ENCODE measurements around the gene XRCC1. TPM values are rescaled to one million over a fixed set of nuclear protein-coding genes. Genes with fewer than 3 reads are reported as not detected.
"Not testable (repeated sequence)": the region's sequence is repeated elsewhere in the genome, so short reads cannot be mapped to it uniquely, and the experiment has no call there.

The XRCC1 gene
- polyA plus RNA-seq, 3 donors: 61.0 to 81.4 (median 73.1) TPM

DNA sequence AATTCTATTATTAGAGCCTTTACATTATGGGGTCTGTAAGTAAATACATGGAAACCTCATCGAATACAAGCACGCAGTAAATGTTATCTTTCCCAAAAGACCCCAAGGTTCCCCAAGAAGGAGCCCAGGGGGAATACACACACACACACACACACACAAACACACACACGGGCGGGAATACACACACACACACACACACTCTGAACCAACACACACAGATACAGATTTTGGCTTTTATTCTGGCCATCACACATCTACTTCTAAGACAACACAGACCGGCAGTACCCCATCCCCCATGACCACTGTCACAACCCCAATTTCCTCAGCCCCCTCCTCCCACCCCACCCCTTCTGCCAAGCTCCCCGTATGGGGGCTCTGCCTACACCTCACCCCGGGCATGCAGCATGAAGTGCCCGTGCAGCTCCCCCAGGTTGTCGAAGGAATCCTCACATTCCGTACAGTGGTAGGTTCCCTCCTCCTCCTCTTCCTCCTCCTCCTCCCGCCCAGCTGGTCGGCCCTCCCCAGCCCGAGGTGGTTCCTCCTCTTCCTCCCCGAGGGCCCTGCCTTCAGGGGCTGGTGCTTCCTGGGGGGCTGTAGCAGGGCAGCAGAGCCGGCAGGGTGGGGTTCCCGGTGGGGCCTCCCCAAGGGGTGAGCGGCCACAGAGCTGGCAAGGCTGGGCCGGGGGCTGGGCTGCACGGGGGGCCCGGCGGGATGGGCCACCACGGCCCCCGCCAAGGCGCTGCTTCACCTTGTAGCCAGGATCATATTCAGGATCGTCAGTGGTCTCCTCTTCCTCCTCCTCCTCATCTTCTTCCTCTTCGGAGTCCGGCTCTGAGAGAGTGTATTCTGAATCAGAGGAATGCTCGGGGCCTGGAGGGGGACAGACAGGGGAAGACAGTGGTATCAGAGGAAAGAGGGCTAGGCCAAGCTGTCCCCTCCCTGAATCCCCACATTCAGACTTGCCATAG lies 32.2 kb upstream of the XRCC1 start:
- DNase-seq (ENCODE audit: extremely low read depth in 1 of 11, low read depth in 9 of 11, low spot score in 4 of 11): no peak

DNA sequence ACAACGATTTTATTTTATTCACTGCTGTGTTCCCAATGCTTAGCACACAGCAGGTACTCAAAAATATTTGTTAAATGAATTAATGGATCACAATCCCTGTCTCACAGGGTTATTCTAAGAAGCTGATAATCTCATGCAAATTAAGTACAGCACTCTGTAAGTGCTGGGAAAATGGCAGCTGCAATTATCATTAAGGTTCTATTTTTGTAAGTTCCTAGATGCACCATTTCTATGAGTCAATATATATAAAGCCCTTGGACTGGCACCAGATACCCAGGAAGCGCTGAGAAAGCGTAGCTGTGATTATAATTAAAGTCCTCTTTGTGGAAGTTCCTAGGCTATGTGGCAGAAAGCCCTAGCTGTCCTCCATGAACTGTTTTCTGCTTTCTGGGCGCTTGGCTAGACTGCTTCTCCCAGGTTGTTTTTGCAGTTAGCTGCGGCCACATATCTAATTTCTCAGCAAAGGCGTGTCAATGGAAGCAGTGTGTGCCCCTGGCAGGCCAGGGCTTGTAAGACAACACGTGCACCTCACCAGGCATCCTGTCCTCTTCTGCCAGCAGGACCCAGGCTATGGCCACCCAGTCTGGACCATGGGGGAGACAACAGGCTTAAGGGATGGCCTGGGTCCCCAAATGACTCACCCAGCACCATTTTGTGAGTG lies 31.4 kb upstream of the XRCC1 start:
- no peak for DNase-seq (ENCODE audit: extremely low read depth in 1 of 11, low read depth in 9 of 11, low spot score in 4 of 11)

DNA sequence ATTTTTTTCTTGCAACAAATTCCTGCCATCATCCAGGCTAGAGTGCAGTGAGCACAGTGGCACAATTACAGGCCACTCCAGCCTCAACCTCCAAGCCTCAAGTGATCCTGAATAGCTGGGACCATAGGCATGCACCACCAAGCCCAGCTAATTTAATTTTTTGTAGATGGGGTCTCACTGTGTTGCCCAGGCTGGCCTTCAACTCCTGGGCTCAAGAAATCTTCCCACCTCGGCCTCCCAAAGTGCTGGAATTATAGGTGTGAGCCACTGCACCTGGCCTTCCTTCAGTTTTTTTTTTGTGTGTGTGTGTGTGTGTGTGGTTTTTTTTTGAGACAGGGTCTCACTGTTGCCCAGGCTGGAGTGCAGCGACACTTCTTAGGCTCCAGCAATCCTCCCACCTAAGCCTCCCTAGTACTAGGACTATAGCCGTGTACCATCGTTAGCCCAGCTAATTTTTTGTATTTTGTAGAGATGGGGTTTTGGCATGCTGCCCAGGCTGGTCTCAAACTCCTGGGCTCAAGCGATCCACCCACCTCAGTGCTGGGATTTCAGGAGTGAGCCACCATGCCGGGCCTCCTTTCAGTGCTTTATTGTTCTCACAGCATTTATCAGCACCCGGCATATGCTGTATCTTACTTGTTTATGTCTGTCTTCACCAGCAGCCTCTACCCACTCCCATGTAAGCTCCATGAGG lies 30.7 kb upstream of the XRCC1 start:
- no peak for DNase-seq (ENCODE audit: extremely low read depth in 1 of 11, low read depth in 9 of 11, low spot score in 4 of 11)

DNA sequence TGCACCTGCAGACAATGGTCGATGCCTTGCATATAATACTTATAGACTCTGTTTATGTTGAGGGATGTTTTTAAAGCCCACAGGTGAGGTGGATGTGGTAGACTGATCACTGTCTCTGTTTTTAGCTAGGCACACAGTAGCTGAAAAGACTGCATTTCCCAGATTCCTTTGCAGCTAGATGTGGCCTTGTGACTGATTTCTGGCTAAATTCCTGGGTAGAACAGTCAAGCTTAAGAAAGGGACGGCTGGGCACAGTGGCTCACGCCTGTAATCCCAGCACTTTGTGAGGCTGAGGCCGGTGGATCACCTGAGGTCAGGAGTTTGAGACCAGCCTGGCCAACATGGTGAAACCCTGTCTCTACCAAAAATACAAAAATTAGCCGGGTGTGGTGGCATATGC lies 25.0 kb upstream of the XRCC1 start:
- not testable (repeated sequence) for DNase-seq (ENCODE audit: extremely low read depth in 1 of 11, low read depth in 9 of 11, low spot score in 4 of 11)

DNA sequence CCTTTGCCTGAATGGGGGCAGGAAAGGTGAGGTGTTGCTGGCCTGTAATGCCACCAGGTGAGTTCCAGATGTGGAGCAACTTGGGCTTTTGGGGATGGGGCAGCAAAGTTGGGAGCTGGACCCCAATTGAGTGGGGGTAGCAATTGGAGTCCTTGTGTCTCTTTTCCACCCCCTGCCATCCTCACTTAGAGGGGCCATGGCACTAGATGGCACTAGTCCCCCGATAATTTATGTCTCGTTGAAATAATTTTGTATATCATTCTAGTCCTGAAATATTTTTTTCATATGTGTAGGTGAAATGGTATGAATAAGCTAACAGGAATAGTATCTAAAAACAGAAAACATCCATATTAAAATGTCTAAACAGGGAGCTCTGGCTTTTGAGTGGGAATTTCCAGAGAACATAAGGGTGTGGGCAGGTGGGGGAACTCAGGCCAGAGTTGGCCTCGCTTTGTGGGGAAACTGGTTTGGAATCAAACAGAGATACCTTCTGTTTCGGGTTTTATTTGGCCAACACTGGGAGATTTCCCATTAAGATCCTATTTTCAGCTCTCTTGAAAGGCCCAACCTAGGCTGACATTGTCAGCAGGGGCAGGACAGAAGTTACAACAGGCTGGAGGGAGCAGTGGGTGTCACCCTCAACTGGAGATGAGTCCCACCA lies 24.4 kb upstream of the XRCC1 start:
- DNase-seq (ENCODE audit: extremely low read depth in 1 of 11, low read depth in 9 of 11, low spot score in 4 of 11): no peak

DNA sequence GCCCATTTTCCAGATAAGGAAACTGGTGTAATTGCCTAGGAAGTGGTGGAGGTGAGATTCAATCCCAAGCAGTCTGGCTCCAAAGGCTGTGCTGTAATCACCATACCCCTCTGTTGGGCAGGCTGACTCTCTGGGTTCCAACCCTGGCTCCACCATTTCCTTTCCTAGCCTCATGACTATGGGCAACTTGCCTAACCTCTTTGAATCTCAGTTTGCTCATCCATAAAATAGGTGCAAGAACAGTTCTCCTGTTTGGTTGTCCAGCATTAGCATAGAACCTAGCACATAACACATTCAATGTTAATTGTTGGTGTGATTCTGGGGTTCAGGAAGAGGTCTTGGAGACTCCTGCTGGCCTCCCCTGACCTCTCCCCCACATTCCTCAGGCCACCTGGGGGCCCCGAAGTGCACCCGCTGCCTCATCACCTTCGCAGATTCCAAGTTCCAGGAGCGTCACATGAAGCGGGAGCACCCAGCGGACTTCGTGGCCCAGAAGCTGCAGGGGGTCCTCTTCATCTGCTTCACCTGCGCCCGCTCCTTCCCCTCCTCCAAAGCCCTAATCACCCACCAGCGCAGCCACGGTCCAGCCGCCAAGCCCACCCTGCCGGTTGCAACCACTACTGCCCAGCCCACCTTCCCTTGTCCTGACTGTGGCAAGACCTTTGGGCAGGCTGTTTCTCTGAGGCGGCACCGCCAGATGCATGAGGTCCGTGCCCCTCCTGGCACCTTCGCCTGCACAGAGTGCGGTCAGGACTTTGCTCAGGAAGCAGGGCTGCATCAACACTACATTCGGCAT lies 23.3 kb upstream of the XRCC1 start:
- no peak for DNase-seq (ENCODE audit: extremely low read depth in 1 of 11, low read depth in 9 of 11, low spot score in 4 of 11)

DNA sequence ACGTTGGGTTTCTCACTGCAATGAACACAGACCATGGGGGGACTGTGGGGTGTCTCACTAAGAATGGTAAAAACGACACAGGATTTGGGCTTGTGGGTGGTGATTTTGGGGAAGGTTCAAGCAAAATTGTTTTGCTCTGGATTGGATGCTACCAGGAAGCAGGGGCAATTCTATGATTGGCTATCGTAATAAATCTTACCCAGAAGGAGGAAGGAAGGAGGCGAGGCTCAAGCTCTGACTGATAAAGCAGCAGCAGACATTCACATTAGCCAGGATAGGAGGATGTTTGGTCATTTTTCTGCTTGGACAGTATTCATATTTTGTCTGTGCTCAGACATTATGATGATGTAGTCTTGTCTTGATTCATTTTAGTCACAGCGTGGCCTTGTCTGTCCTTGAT lies 22.5 kb upstream of the XRCC1 start:
- DNase-seq (ENCODE audit: extremely low read depth in 1 of 11, low read depth in 9 of 11, low spot score in 4 of 11): no peak

DNA sequence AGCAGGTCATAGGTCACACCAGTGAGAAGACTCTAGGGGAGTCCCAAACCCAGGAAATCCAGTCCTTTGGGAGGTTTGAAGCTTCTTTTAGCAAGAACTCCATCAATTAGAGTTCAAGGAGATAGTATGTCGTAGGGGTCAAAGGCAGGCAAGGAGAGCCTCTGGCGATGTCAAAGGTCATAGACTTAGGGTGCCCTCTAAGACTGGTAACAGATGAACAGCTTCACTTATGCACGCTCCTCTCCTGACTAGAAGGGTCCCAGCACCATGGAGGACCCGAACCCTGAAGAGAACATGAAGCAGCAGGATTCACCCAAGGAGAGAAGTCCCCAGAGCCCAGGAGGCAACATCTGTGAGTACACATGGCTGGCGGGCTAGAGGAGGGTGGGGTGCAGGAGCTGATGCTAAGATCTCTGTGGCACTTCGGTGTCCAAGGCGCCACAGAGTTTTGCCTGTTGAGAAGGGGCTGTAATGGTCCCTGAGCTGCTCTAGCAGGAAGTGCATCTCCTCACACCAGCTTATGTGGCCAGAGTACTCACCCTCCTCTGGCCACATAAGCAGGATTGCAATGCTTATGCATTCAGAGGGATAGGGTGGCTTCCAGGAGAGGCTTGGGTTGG lies 21.6 kb upstream of the XRCC1 start:
- no peak for DNase-seq (ENCODE audit: extremely low read depth in 1 of 11, low read depth in 9 of 11, low spot score in 4 of 11)

DNA sequence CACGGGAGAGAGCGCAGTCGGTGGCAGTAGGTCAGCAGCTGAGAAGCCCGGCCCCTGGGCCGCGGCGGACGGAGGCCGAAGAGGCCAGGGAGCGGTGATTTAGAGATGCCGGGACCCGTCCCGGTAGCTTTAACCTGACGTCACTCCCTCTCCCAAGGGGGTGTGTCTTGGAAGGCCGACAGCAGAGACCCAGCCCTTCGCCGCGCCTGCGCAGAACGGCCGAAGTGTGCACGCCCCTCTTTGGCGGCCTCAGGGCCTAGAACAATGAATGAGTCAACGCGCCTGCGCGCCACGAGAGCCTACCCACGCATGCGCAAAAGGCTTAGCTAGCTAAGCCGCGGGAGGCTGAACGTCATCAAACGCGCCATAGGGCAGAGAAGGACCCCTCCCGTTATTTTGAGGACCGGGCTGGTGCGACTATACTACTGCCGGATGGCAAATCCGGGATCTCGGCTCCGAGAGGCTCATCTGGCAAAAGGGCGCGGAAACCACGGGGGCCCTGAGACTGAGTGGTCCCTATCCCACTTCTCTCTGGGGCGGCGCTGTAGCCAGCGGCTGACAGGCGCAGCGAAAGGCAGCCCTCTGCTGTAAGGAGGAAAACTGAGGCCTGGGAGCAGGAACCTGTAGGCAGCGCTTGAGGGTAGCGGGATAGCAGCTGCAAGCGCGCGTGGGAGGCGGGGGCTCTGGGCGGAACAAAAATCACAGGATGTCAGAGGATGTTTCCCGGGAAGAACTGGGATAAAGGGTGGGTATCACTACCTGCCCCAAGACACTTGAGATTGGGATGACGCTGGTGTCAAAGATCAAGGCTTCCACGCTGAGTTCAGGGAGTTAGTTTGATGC lies 20.9 kb upstream of the XRCC1 start, which contains the start of the genes IRGQ and ZNF576:
Gene IRGQ (minus strand): TSS at position 136 of the 843 bp plus-strand sequence. CDS start 796 bp downstream, outside the sequence.
Gene ZNF576 (plus strand): TSS at position 597 of the 843 bp plus-strand sequence. CDS start 514 bp downstream, outside the sequence.
- DNase-seq (ENCODE audit: extremely low read depth in 1 of 11, low read depth in 9 of 11, low spot score in 4 of 11): peak; percentile 99 to 100 (median 100)

DNA sequence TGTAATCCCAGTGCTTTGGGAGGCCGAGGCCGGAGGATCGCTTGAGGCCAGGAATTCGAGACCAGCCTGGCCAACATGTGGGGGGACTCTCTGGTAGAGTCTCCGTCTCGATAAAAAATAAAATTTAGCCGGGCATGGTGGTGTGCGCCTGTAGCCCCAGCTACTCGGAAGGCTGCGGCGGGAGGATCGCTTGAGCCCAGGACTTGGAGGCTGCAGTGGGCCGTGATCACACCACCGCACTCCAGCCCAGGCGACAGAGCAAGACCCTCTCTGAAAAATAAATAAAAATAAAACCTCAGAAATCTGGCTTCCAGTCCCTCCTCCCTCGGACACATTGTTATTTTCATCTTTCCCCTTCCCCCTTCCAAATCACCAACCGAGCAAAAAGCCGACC lies 20.3 kb upstream of the XRCC1 start:
- DNase-seq (ENCODE audit: extremely low read depth in 1 of 11, low read depth in 9 of 11, low spot score in 4 of 11): no peak

DNA sequence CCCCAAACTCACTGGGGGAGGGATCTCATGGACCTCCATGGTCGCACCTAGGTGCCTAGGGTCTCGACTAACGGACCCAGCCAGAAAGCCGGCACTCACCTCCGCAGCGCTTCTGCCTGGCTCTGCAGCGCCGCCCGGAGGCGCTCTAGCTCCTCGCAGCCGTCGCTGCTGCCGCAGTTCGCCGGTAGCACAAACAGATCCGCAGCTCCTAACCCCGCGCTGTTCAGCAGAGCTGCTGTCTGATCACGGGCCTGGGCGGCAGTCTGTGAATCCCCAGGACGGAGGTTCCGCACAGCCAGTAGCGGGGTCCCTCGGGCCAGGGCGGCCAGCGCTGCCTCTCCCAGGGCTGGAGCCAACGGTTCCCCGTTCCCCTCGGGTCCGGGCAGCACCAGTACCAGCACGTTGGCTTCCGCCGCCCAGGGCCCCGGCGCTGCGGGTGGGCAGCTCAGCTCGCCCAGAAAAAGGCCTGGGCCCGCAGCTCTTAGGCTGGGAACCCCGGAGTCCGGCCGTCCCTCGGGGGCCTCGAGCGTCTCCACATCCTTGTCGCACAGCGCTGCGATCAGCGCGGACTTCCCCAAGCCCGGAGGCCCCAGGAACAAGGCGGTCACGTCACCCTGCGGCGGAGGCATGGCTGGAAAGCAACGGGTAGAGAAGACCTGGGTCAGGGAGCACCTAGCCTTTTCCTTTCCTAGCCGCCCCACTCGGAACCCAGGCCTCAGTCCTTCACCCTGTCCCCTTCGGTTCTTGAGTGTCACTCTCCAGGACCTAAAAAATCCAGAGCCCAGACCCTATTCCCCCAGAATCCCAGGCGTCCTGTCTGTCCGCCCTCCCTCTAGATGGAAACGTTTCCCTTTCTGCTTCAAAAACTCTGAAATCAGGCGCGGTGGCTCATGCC lies 19.6 kb upstream of the XRCC1 start:
- DNase-seq (ENCODE audit: extremely low read depth in 1 of 11, low read depth in 9 of 11, low spot score in 4 of 11): peak in 3 of 11 donors; percentile 39 to 62 (median 46)

DNA sequence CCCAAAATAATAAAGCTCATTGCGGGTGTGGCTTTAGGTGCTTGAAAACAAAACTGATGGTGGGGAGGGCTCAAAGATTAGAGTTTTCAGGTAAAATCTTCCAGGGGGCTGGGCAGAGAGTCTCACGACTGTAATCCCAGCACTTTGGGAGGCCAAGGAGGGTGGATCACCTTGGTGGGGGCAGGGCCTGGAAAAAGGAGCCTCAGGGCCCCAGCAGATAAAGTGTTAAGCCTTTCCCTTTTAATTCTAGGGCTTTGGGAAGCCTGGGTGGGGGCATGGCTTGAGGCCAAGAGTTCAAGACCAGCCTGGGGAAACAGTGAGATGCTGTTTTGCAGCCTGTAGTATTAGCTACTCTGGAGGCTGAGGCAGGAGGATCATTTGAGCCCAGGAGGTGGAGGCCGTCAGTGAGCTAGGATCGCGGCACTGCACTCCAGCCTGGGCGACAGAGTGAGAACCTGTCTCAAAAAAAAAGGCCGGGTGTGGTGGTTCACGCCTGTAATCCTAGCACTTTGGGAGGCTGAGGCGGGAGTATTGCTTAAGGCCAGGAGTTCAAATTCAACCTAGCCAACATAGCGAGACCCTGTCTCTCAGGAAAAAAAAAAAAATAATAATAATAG lies 18.9 kb upstream of the XRCC1 start:
- no peak for DNase-seq (ENCODE audit: extremely low read depth in 1 of 11, low read depth in 9 of 11, low spot score in 4 of 11)

DNA sequence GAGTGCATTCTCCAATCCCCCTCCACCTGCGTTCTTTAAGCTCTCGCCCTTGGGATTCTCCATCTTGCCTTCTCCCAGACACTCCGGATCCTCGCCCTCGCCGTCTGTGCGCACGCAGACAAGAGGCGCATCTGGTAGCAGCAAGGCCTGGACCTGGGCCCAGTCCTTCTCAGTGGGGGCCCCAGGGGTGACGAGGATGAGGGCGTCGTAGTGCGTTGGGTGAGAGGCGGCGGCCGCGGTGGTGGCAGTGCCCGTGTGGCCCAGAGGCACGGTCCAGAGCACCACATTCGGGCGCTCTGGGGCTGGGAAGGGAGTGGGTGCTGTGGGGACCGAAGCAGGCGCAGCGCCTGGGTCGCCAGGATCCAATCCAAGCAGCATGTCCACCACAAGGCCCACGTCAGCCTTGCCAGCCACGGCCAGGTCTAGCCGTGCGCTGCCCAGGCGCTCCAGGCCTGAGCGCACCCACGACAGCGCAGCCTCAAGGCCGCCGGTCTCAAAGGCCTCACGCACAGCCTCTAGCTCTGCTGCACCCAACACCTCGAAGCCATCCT lies 17.5 kb upstream of the XRCC1 start:
- DNase-seq (ENCODE audit: extremely low read depth in 1 of 11, low read depth in 9 of 11, low spot score in 4 of 11): no peak

DNA sequence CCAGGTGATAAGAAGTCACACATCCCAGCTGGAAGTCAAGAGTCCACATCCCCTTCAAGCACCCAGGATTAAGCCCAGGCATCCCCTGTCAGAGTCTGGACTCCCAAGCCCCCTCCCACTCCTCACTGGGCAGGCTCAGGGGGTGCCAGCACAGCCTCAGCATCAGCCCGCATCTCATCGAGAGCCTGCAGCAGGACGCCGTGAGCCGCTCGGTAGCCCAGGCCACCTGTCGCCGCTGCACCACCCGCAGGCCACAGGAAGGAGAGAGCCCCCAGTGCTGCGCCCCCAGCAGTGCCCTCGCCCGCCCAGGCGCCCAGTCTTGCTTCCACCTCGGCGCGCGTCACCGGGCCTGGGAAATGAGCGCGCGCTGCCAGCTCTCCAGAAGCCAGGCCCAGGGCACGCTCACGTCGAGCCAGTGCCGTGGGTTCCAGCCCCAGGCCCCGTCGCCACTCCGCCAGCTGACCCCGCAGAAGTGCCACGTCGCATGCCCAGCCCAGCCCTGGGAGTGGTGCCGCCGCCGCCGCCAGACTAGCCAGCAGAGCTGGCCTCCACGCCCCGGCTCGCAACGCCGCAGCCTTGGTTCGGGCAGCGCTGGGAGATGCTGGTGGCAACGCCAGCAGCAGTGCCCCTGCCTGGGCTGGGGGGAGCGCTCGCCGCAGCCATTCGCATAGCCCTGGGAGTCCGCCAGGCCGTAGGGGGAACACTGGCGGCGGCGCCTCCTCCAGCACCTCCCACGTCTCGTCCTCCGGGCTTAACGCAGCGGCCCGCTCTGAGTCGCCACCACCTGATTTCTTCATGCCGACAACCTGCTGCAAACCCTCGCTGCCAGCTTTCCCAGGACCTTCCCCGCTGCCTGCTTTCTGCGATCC lies 16.8 kb upstream of the XRCC1 start:
- DNase-seq (ENCODE audit: extremely low read depth in 1 of 11, low read depth in 9 of 11, low spot score in 4 of 11): no peak
